ENCODE results near the gene CREBL2.
"Not testable (repeated sequence)": the region's sequence is repeated elsewhere in the genome, so short reads cannot be mapped to it uniquely, and the experiment has no call there.

Gene CREBL2, protein sequence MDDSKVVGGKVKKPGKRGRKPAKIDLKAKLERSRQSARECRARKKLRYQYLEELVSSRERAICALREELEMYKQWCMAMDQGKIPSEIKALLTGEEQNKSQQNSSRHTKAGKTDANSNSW

DNA sequence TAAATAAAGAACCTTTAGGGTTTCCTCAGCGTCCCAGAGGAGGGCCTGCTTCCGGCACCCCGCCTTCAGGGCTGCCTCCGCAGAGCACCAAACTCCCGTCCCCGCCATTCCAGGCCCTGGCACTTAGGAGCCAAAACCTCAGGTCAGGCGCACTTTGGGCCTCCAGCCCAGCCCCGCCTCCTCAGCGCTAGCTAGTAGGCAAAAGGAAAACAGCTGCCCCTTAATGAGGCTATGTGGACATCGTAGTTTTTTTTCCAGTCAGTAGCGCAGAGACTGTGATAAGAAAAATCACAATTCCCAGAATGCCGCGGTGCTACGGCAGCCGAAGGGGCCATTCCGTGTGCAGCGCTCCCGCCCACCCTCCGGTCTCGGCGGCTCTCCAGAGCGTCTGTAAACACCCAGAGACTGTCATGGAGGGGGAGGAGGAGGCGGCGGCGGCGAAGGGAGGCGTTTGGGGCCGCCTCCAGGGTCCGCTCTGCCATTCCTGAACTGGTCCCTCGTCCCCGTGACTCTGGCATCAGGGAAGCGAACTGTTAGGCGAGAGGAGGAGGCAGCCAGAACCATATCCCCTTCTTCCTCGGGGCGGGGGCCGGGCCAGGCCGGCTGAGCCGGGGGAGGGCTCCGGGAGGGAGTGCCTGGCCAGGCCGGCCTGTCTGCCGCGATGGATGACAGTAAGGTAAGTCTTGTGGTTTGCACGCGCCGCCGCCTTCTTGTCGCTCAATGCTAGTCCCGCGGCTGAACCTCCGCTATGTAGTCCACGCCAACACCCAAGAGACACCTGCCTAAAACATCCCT is at the start of gene CREBL2:
Gene CREBL2, plus strand, starts transcription at position 365 of the 795 bp plus-strand sequence. Its CDS starts 297 bp downstream, at position 662.
- DNase-seq: peak; percentile 89

DNA sequence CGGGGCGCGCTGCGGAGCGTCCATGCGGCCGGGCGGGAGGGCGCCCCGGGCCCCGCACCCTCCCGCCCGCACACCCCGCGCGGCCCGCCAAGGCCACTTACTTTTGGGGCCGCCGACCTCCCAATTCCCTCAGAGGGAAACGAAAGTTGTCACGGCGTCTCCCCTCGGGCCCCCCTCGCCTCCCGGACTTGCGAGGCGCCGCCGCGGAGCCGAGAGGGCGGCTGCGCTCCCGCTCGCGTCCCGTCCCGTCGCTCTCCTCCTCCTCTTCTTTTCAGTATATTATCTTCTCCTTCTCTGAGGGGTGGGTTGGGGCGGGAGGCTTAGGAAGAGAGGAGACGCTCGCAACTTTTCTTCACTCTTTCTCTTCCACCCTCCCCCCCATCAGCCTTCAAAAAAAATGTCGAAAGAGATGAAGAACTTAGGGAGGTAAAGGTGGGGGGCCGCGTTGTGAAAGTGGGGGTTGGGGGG is 49.6 kb upstream of the CREBL2 start:
- DNase-seq: no peak

DNA sequence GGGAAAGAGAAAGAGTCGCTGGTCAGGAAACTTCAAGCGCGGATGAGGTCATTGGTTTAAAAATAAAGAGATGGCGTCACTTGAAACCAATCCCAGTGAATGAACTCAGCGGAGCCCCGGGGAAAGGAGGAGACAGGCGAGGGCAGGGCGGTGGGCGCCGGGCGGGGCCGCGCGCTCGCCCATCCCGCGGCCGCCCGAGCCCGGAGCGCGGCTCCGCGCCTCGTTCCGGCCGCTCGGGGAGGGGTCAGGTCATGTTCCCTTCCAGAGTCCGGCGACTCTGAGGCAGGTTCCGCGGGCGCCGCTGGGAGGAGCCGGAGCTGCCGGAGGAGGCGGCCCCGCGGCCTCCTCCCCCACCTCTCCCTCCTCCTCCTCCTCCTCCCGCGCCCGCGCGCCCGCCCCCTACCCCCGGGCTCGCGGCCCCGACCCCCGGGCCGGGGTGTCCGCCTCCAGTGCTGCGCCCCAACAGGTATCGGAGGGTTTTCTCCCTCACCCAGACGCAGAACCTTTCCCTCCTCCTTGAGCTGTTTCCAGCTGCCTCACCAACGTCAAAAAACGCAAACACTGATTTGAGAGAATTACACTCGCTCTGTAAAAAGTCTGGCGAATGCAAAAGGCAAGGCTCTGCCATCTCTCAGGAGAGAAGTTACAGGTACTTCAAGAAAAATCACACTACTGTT is 49.0 kb upstream of the CREBL2 start, which contains the start of gene DUSP16:
Gene DUSP16, minus strand, starts transcription at position 279 of the 677 bp plus-strand sequence. CDS start 41,765 bp downstream, outside the sequence.
- peak; percentile 94 for DNase-seq

DNA sequence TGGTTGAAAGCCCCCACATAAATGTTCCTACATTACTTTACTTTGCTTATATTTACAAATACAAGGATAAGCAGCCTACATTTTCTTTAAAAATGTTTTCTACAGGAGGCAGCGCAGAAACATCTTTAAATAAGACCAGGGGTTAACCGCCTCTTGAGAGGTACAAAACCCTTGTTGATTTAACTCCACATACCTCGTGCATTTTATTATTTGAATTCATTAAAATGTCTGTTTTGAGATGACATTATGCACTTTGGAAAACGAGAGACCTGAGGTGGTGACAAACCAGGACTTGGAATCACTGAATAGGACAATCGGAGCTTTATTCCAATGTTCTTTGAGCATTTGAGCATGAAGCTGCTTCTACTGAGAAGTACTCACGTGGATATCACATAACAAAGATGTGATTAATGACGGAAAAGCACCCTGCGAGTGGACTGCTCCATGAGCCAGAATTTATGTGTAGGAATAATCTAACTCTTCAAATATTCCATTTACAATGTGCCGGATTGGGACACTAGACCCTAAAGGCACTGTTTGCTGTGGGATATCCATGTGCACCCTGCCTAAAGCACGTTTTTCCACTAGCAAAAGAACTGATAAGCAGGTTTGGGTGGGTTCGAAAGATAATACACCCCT is 48.3 kb upstream of the CREBL2 start:
- DNase-seq: peak; percentile 13

DNA sequence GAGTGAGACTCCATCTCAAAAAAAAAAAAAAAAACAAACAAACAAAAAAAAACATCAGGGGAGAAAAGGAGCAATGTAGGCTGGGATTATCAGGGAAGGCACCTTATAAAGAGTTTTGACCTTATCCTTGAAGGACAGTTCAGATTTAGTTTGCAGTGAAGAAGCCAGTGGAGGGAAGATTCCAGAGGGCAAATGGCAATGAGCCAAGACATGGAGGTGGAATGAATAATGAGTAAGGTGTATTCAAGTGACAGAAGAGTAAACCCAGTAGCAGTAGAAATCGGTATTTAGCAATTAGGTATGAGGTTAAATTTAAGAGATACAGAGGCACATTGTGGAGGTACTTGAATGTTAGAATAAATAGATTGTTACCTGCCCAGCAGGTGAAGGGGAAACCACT is 46.8 kb upstream of the CREBL2 start:
- DNase-seq: no peak

DNA sequence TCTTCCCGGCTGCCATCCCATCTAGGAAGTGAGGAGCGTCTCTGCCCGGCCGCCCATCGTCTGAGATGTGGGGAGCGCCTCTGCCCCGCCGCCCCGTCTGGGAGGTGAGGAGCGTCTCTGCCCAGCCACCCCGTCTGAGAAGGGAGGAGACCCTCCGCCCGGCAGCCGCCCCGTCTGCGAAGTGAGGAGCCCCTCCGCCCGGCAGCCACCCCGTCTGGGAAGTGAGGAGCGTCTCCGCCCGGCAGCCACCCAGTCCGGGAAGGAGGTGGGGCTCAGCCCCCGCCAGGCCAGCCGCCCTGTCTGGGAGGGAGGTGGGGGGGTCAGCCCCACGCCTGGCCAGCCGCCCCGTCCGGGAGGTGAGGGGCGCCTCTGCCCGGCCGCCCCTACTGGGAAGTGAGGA is 45.7 kb upstream of the CREBL2 start:
- DNase-seq: not testable (repeated sequence)

DNA sequence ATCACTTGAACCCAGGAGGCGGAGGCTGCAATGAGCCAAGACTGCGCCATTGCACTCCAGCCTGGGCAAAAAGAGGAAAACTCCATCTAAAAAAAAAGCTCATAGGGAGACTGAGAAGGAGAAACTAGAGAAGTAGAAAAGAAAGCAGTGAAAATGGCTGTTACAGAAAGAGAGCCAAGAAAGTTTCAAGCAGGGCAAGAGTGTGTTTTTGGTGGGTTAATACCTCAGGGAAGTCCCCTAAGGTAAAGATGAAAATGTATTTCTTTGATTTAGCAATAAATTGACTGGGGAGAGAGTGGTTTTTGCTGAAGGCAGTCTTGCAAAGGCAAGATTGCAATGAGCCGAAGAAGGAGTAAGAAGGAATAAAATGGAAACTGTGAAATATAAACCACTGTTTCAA is 39.0 kb upstream of the CREBL2 start:
- no peak for DNase-seq

DNA sequence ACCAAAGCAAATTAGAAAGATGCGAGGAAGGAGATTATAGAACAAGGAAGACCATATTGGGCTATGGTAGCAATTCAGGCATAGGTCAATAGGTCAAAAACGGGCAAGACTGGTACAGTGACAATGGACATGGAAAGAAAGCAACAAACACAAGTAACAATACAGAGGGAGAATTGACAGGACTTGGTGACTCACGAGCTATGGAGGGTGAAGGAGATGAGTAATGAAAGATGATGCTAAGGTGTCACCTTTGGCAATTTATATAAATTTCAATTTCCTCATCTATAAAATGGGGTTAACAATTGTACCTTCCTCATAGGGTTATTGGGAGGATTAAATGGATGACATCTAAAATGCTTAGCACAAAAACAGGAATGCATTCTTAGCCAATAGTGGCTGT is 33.9 kb upstream of the CREBL2 start:
- DNase-seq: no peak

DNA sequence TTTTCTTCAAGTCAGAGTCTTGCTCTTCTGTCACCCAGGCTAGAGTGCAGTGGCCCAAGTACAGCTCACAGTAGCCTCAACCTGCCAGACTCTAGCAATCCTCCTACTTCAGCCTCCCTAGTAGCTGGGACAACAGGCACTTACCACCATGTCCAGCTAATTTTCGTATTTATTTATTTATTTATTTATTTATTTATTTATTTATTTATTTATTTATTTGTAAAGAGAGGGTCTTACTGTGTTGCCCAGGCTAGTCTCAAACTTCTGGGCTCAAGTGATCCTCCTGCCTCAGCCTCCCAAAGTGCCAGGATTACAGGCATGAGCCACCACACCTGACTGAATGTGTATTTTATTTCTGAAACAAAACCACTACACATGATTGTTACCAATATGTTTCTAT is 31.0 kb upstream of the CREBL2 start:
- not testable (repeated sequence) for DNase-seq

DNA sequence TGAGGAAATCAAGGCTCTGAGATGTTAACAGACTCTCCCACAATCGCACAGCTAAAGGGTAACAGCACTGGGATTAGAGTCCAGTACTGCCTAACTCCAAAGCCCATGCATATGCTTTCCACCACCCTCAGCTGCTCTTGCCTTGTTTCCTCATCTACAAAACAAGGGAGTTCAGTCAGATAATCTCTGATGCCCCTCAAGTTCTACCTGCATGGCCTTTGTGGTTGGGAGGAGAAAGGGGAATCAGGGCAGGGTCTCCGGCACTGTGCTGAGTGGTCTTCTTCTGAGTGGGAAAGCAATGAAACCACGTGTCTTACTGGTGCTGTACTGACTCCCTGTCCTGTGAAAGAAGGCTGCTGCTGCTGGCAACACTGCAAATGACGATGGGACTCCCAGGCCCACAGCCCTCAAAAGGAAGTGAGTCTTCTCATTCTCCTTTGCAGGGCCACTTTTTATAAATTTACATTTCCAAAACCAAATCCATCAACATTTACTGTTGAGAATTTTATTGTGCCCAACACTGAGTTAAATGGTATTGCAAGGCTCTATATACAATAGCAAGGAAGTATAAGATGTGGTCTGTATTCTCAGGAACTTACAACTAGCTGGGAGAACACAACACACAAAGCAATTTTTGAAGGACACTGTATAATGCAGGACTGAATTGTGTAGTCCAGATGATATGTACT is 29.3 kb upstream of the CREBL2 start:
- no peak for DNase-seq

DNA sequence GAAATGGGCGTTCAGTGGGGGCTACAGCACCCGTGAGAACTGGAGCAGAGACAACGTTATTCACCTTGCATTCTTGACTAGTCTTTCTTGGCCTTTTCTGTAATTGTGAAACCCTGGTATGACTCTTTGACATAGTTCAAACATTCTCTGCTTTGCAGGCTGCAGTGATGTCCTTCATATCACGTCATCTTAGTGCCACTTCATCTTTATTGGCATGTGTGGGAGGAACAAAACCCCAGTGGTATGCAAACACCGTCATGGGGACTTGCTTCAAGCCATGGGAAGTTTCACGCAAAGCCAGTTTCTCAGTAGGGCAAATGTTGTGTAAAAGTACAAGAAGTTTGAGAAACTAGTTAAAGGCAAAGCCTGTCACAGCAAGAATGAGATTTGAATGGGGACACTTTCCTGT is 28.8 kb upstream of the CREBL2 start:
- DNase-seq: no peak

DNA sequence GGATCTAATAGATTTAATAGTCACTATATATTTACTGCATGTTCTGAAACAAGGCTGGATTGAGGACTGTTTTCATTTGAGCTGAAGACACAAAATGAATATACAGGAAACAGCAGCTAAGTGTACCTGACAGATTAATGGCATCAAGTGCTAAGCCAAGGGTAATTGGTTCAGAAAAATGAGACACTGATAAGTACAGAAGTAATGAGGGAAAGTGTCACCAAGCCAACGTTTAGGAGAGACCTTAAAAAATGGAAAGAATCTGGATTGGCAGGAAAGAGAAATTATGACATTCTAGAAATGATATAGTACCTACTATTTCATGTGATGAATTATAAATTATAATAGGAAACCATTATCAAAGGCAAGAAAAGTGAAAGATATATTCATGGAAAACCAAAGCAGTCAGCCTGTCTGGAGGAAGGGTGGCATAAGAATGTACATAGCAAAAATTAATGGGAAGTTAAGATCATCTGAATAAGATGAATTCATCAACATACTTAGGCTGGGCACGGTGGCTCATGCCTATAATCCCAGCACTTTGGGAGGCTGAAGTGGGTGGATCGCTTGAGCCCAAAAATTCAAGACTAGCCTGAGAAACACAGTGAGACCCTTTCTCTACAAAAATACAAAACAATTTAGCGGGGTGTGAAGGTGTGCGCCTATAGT is 28.0 kb upstream of the CREBL2 start:
- DNase-seq: no peak

DNA sequence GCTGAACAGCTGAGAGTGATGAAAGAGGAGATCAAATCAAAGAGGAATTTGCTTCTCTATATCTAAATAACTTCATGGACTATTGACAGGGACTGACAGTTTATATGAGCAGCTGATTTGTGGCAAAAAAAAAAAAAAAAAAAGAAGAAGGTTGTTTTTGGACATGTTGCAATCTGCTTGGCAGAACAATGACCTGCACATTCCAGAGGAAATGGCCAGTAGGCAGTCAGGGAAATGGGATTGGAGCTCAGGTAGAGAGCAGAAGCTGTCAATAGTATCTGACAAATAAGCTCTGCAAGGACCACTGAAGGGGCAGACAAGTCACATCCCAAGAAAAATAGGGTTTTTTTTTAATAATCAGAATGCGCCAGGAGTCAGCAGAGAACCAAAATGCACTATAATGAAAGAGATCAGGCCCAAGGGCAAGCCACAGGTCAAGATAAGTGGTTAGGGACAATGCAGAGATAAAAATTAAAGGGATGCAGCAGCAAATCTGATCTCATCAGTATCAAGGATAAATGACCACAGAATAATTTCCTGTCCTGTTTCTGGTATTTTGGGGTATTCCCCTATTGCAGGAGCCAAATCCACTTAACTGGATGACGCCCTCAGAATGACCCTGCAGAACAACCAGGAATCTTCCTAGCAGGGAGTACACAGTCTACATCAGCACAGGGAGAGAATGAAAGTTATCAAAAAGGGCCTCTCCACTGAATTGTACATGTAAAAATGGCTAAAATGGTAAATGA is 26.4 kb upstream of the CREBL2 start:
- no peak for DNase-seq

DNA sequence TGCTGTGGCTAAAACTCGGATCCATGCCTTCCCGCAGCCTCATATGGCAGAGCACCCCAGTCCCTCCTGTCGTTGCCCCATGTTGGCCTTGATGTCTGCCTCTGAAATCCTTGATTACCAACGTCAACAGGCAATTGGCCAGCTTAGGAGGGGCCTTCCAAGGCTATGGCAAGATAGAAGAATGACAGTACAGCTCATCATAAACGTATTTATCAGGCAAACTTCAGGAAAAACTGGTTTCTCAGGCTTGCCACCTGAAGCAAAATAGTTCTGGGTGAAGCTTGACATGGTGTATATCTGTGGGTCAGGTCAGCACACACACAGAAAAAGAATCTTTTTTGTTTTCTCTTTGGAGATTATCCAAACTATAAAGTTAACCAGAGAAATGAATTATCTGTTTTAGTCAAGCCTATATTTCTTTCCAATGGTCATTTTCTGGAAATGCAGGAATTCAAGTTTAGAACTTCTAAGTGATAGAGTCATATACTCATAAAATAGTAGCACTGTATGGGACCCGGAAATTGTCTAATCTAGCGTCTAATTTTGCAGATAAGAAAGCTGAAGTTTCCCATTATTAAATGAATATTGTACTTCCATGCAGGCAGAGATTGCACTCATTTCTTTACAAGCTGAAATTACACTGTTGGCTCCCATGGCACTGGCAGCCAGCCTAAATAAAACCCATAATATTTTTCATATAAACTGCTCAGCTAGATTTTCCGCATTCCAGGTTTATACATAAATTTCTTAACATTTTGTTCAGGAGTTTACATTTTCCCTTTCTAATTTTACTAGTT is 24.6 kb upstream of the CREBL2 start:
- no peak for DNase-seq

DNA sequence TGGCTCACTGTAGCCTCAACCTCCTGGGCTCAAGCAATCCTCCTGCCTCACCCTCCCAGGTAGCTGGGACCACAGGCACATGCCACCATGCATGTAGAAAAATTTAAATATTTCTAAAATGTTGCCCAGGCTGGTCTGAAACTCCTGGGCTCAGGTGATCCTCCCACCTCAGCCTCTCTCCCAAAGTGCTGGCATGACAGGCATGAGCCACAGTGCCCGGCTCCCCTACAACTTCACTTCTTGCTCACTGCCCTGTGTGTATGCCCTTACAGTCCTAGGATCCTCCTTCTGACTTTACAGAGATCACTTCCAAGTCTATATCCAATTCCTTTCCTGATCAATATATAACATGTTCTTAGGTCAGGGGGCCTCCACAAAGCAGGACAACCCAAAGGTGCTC is 23.8 kb upstream of the CREBL2 start:
- DNase-seq: no peak

DNA sequence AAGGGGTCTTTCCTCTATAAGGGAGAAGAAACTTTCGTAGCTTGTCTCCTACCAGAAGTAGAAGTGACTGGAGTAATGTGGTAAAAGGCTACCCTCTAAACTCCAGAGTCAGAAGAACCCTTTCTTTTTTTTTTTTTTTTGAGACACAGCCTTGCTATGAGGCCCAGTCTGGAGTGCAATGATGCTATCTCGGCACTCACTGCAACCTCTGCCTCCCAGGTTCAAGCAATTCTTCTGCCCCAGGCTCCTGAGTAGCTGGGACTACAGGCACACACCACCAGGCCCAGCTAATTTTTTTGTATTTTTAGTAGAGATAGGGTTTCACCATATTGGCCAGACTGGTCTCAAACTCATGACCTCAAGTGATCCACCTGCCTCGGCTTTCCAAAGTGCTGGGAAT is 23.2 kb upstream of the CREBL2 start:
- DNase-seq: not testable (repeated sequence)

DNA sequence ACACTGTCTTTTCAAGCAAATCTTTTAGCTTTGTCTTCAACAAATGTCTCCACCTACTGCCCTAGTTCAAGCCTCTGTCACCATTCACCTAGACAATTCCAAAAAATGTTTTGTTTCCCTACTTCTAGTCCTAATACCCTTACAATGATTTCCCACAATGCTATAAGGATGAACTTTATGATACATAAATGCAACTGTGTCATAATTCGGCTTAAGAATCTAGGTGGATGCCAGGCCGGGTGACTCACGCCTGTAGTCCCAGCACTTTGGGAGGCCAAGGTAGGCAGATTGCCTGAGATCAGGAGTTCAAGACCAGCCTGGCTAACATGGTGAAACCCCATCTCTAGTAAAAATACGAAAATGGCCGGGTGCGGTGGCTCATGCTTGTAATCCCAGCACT is 20.7 kb upstream of the CREBL2 start:
- no peak for DNase-seq

DNA sequence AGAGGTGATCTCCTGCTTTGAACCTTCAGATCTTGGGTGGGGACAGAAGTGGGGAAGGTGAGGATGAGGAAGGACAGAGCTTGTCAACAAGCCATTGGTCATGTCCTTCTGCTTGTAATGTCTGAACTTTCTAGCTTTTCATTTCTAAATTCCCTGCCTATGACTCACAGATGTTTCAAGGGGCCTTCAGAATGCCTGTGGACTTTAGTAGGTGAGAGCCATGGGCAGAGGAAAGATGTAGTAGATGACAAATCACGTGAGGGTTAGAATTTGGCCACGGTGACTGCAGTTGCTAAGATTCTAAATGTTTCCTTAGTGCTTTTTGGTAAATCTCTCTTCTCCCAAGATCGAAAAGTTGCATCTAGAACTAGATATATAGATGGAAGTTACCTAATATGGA is 18.7 kb upstream of the CREBL2 start:
- no peak for DNase-seq

DNA sequence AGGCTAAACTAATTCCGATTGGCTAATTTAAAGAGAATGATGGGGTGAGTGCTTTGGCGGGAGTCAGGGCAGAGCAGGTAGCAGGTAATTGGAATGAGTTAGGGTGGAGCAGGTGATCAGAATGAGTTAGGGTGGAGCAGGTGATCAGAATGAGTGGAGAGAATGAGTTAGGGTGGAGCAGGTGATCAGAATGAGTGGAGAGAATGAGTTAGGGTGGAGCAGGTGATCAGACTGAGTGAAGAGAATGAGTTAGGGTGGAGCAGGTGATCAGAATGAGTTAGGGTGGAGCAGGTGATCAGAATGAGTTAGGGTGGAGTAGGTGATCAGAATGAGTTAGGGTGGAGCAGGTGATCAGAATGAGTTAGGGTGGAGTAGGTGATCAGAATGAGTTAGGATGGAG is 15.7 kb upstream of the CREBL2 start:
- not testable (repeated sequence) for DNase-seq

DNA sequence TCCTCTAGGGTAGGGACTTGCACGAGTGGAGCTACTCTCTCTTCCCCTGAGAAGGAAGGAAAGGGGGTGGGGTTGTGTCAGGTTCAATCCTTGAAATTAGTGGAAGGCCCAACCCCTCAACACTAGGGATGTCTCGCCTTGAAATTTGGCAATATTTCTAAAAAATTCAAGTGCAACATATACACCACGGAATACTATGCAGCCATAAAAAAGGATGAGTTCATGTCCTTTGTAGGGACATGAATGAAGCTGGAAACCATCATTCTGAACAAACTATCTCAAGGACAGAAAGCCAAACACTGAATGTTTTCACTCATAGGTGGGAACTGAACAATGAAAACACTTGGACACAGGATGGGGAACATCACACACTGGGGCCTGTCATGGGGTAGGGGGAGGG is 15.1 kb upstream of the CREBL2 start:
- not testable (repeated sequence) for DNase-seq

DNA sequence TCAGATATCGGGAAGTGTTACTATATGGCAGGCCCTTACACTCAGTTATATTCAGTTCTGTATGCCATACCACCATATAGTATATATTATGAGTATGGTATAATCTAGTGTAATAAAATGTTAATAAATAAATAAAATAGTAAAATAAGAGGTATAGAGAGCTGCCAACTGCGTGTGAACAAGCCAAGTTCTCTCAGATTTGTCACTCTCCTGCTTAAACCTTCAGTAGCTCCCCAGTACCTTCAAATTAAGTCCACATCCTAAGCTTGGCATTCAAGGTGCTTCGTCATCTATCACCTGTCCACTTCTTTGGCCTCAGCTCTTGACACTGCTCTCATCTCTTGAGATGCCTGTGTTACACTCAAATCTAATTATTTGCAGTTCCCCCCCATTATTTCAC is 12.8 kb upstream of the CREBL2 start:
- no peak for DNase-seq
